IMR-90 (cell line): ENCODE measurements around the gene PCDHGA12. TPM values are rescaled to one million over a fixed set of nuclear protein-coding genes. Genes with fewer than 3 reads are reported as not detected.

Source experiments
- ATAC-seq: fragments of 200-7000 bp; cut with Tn5 transposase; 2 replicates; pipeline ENCODE4 v1.9.1; 2020; ENCODE audit warnings: low read depth, mild to moderate bottlenecking, moderate library complexity
- BruUV-seq: library from RNA; stranded (reverse); fragments of 400-500 nt; replicated peaks from 2 replicates; lab custom pipeline; 2021; lab: Mats Ljungman, UMichigan
- CTCF ChIA-PET: fragments of 300-600 bp; formaldehyde crosslinking; extraction: SDS; loops from one replicate; lab custom pipeline; 2021; ENCODE audit warnings: antibody characterized with exemption; lab: Yijun Ruan, JAX
- POLR2A ChIA-PET: fragments of 300-600 bp; sonication (Branson Sonifier 250); formaldehyde crosslinking; loops from one replicate; lab custom pipeline; 2022; ENCODE audit warnings: antibody characterized with exemption; ENCODE audit not compliant: unreplicated experiment; lab: Charles Lee
- DNase-seq: peaks from one replicate; pipeline ENCODE4 v3.0.0; 2013
- H2AFZ ChIP-seq: replicated peaks from 2 replicates; pipeline ENCODE3; 2013; ENCODE audit warnings: low read length, mild to moderate bottlenecking; ENCODE audit not compliant: poor library complexity
- H2AK5ac ChIP-seq: 2 replicates; pipeline ENCODE4 v1.6.1; 2013; ENCODE audit warnings: low read depth, low read length, inconsistent platforms
- H2AK9ac ChIP-seq: replicated peaks from 2 replicates; pipeline ENCODE3; 2013; ENCODE audit warnings: mild to moderate bottlenecking, low read depth, low read length, moderate library complexity; ENCODE audit not compliant: poor library complexity
- H2BK120ac ChIP-seq: 2 replicates; pipeline ENCODE4 v1.6.1; 2013; ENCODE audit warnings: low read depth, low read length, inconsistent platforms
- H2BK15ac ChIP-seq: 3 replicates; pipeline ENCODE4 v1.6.1; 2013; ENCODE audit warnings: low read depth, low read length, inconsistent platforms
- H2BK20ac ChIP-seq: 2 replicates; pipeline ENCODE4 v1.6.1; 2013; ENCODE audit warnings: low read depth, mild to moderate bottlenecking, inconsistent platforms, low read length, moderate library complexity
- H2BK5ac ChIP-seq: 2 replicates; pipeline ENCODE4 v1.6.1; 2013; ENCODE audit warnings: mild to moderate bottlenecking, low read depth, low read length, inconsistent platforms; ENCODE audit not compliant: poor library complexity, severe bottlenecking
- H3K14ac ChIP-seq: replicated peaks from 2 replicates; pipeline ENCODE4 v1.6.1; 2013; ENCODE audit warnings: low read depth, low read length, inconsistent platforms
- H3K18ac ChIP-seq: 2 replicates; pipeline ENCODE4 v1.6.1; 2013; ENCODE audit warnings: low read depth, low read length, control low read depth
- H3K23ac ChIP-seq: 2 replicates; pipeline ENCODE4 v1.6.1; 2013; ENCODE audit warnings: low read depth, low read length, inconsistent platforms
- H3K27ac ChIP-seq: 2 replicates; pipeline ENCODE4 v1.5.1; 2013; ENCODE audit warnings: mild to moderate bottlenecking, control low read depth, low read length; ENCODE audit not compliant: insufficient read depth
- H3K27me3 ChIP-seq: 2 replicates; pipeline ENCODE4 v1.6.1; 2013; ENCODE audit warnings: low read length; ENCODE audit not compliant: control insufficient read depth, insufficient read depth
- H3K36me3 ChIP-seq: 2 replicates; pipeline ENCODE4 v1.6.1; 2013; ENCODE audit warnings: low read length, mixed read lengths; ENCODE audit not compliant: control insufficient read depth, insufficient read depth
- H3K4ac ChIP-seq: 2 replicates; pipeline ENCODE4 v1.6.1; 2013; ENCODE audit warnings: low read depth, low read length, inconsistent platforms
- H3K4me1 ChIP-seq: 2 replicates; pipeline ENCODE4 v1.6.1; 2013; ENCODE audit warnings: low read length, mixed read lengths; ENCODE audit not compliant: control insufficient read depth, insufficient read depth
- H3K4me2 ChIP-seq: 2 replicates; pipeline ENCODE4 v1.6.1; 2013; ENCODE audit warnings: low read depth, mild to moderate bottlenecking, control low read depth, low read length, moderate library complexity
- H3K4me3 ChIP-seq: 2 replicates; pipeline ENCODE4 v1.5.1; 2013; ENCODE audit warnings: low read depth, mild to moderate bottlenecking, control low read depth, low read length, moderate library complexity; ENCODE audit not compliant: insufficient read depth
- H3K56ac ChIP-seq: 2 replicates; pipeline ENCODE4 v1.6.1; 2013; ENCODE audit warnings: low read length, inconsistent platforms; ENCODE audit not compliant: insufficient read depth; ENCODE audit errors: extremely low read depth
- H3K79me1 ChIP-seq, 2 experiments: 2 replicates each; pipeline ENCODE4 v1.6.1; 2013; ENCODE audit warnings: low read length in 2 of 2, inconsistent platforms in 1 of 2, low read depth in 1 of 2
- H3K9ac ChIP-seq: 2 replicates; pipeline ENCODE4 v1.6.1; 2013; ENCODE audit warnings: low read depth, low read length, control low read depth
- H3K9me1 ChIP-seq: 2 replicates; pipeline ENCODE4 v1.6.1; 2013; ENCODE audit warnings: low read length, inconsistent platforms; ENCODE audit not compliant: insufficient read depth
- H3K9me3 ChIP-seq: 2 replicates; pipeline ENCODE4 v1.6.1; 2013; ENCODE audit warnings: low read length; ENCODE audit not compliant: control insufficient read depth, insufficient read depth
- H4K20me1 ChIP-seq: 2 replicates; pipeline ENCODE4 v1.6.1; 2013; ENCODE audit warnings: low read length, inconsistent platforms; ENCODE audit not compliant: insufficient read depth
- H4K5ac ChIP-seq: 2 replicates; pipeline ENCODE4 v1.6.1; 2013; ENCODE audit warnings: mild to moderate bottlenecking, low read depth, low read length, control low read depth
- H4K8ac ChIP-seq, 2 experiments: 2 replicates each; pipeline ENCODE4 v1.6.1; 2013; ENCODE audit warnings: low read depth in 2 of 2, low read length in 2 of 2, control low read depth in 1 of 2, inconsistent platforms in 1 of 2
- H4K91ac ChIP-seq: 2 replicates; pipeline ENCODE4 v1.6.1; 2013; ENCODE audit warnings: low read depth, low read length, inconsistent platforms; ENCODE audit not compliant: insufficient read depth
- BHLHE40 ChIP-seq: fragments of 150-350 bp; IDR thresholded peaks from 2 replicates; pipeline ENCODE4 v1.6.1; 2016; ENCODE audit warnings: mild to moderate bottlenecking, low read depth, low read length
- CEBPB ChIP-seq: IDR thresholded peaks from 2 replicates; pipeline ENCODE4 v1.6.1; 2012; ENCODE audit warnings: low read depth, low read length, improper control_type of control experiment
- CHD1 ChIP-seq: IDR thresholded peaks from 2 replicates; pipeline ENCODE4 v1.6.1; 2012; ENCODE audit warnings: low read depth, low read length, improper control_type of control experiment
- CTCF ChIP-seq: conservative IDR thresholded peaks from 2 replicates; pipeline ENCODE4 v1.5.1; 2012; ENCODE audit warnings: mild to moderate bottlenecking, low read depth, low read length, improper control_type of control experiment
- FOS ChIP-seq: fragments of 150-350 bp; IDR thresholded peaks from 2 replicates; pipeline ENCODE4 v1.6.1; 2016; ENCODE audit warnings: low read depth, low read length
- MAFK ChIP-seq: IDR thresholded peaks from 2 replicates; pipeline ENCODE4 v1.6.1; 2012; ENCODE audit warnings: low read depth, low read length, improper control_type of control experiment
- MAZ ChIP-seq: IDR thresholded peaks from 2 replicates; pipeline ENCODE4 v1.6.1; 2012; ENCODE audit warnings: low read depth, mild to moderate bottlenecking, low read length, improper control_type of control experiment, moderate library complexity, borderline replicate concordance
- MXI1 ChIP-seq: IDR thresholded peaks from 2 replicates; pipeline ENCODE4 v1.6.1; 2012; ENCODE audit warnings: low read depth, mild to moderate bottlenecking, low read length, moderate library complexity, borderline replicate concordance
- NFE2L2 ChIP-seq: fragments of 150-350 bp; IDR thresholded peaks from 2 replicates; pipeline ENCODE4 v1.6.1; 2016; ENCODE audit warnings: low read depth, mild to moderate bottlenecking, low read length
- POLR2A ChIP-seq: IDR thresholded peaks from 2 replicates; pipeline ENCODE4 v1.6.1; 2012; ENCODE audit warnings: mild to moderate bottlenecking, low read depth, low read length
- RAD21 ChIP-seq: IDR thresholded peaks from 2 replicates; pipeline ENCODE4 v1.6.1; 2012; ENCODE audit warnings: low read length, improper control_type of control experiment
- RCOR1 ChIP-seq: IDR thresholded peaks from 2 replicates; pipeline ENCODE4 v1.6.1; 2012; ENCODE audit warnings: mild to moderate bottlenecking, low read length, improper control_type of control experiment; ENCODE audit not compliant: insufficient replicate concordance
- RFX5 ChIP-seq: IDR thresholded peaks from 2 replicates; pipeline ENCODE4 v1.8.0; 2012; ENCODE audit warnings: low read depth, mild to moderate bottlenecking, low read length, moderate library complexity
- SMC3 ChIP-seq: fragments of 150-350 bp; IDR thresholded peaks from 2 replicates; pipeline ENCODE4 v1.6.1; 2016; ENCODE audit warnings: low read depth, mild to moderate bottlenecking, antibody characterized with exemption, low read length, moderate library complexity
- WGBS, 2 experiments: methylation state at CpG; one replicate each; pipeline versions ENCODE4 v1.1.5 to v1.1.7; 2013; ENCODE audit warnings: missing lambda C conversion rate in 2 of 2; ENCODE audit not compliant: insufficient read length in 1 of 2; ENCODE audit errors: extremely low coverage in 2 of 2; 5-methylcytosine and 5-hydroxymethylcytosine counted together
- dilution Hi-C: fragments of 300-500 bp; cut with HindIII; formaldehyde crosslinking; loops from one replicate; pipeline ENCODE4 v1.14.3; 2018; ENCODE audit warnings: low sequenced_read_pairs; ENCODE audit not compliant: unreplicated experiment
- in situ Hi-C: fragments of 300-500 bp; cut with MboI; formaldehyde crosslinking; loops from 3 replicates; pipeline ENCODE4 v1.14.3; 2019; ENCODE audit warnings: low sequenced_read_pairs, inconsistent platforms, mixed read lengths
- intact Hi-C: fragments of 100-400 bp; cut with micrococcal nuclease; formaldehyde crosslinking; loops from 2 replicates; pipeline ENCODE4 v1.10.0; 2022
- polyA plus RNA-seq, 3 experiments: library from polyadenylated mRNA; depleted of rRNA; stranded (reverse); fragments of >200 nt; gene quantifications; 2 replicates each; pipeline ENCODE4 v1.2.3, GENCODE V29; 2012; ENCODE audit warnings: low replicate concordance in 1 of 3
- total RNA-seq: library from RNA; depleted of rRNA; stranded (reverse); fragments of >200 nt; gene quantifications from 2 replicates; pipeline ENCODE4 v1.2.3, GENCODE V29; 2012
- TF ChIP-seq, protein P1 (sequence below): fragments of 150-350 bp; IDR thresholded peaks from 2 replicates; pipeline ENCODE4 v1.6.1; 2017; ENCODE audit warnings: mild to moderate bottlenecking, antibody characterized with exemption, low read length, low read depth

PCDHGA12 gene
- total and polyA plus RNA-seq, 2 of the 4 experiments (the other 2 are of a cell fraction), result 7.9 to 8.8 TPM

DNA sequence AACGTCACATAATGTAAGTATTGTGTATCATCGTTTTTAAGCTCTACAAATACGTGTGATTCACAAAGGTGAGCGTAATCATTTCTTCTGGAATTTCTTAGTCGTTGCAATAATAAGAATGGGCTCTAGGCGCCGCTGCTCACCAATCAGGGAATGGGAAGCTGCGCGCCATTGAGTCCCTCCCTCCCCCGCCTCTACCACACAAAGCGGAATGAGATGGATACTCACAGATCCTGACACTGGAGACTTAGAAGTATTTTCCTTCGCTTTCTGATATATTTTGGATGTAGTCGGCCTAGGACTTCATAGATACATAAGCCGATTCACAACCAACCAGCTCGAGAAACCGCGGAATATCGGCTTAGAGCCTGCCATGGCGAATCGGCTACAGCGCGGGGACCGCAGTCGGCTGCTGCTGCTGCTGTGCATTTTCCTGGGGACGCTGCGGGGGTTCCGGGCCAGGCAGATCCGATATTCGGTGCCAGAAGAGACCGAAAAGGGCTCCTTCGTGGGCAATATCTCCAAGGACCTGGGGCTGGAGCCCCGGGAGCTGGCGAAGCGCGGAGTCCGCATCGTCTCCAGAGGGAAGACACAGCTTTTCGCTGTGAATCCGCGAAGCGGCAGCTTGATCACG, 9.3 kb upstream of the PCDHGA12 start, which contains the start of gene PCDHGA11:
Gene PCDHGA11 (plus strand): TSS at position 197 of the 634 bp plus-strand sequence. CDS start 177 bp downstream, at position 374.
- H3K27ac ChIP-seq, result peak within 1 kb of the TSS; percentile 26; the same call in 1 of the 2 replicates
- no TSS peak for BruUV-seq
- H2AFZ ChIP-seq, result peak within 1 kb of the TSS; percentile 26
- no peak within 1 kb of the TSS for H4K91ac ChIP-seq
- 16% methylated on average over 8 of the region's 42 CpGs; no CpG with 5 or more reads in 1 of the 2 experiments for WGBS, 2 experiments
- DNase-seq, result peak; percentile 63
- H2BK15ac ChIP-seq, result no peak within 1 kb of the TSS
- no peak within 1 kb of the TSS for H2BK120ac ChIP-seq
- H3K9me3 ChIP-seq, result peaks cover 51% of the 10 kb centered on the region
- H3K23ac ChIP-seq, result peak within 1 kb of the TSS; percentile 21; the same call in 1 of the 2 replicates
- no peak within 1 kb of the TSS for H2BK5ac ChIP-seq
- H3K9me1 ChIP-seq, result no peaks in the 10 kb centered on the region
- H3K4ac ChIP-seq, result no peak within 1 kb of the TSS
- no peak within 1 kb of the TSS for H2AK5ac ChIP-seq
- H2AK9ac ChIP-seq, result peak within 1 kb of the TSS; percentile 31
- ATAC-seq, result peak; percentile 57
- peaks cover 20 to 21% of the 10 kb centered on the region in 2 experiments; a peak in 3 of 4 replicates for H3K79me1 ChIP-seq
- H3K9ac ChIP-seq, result peak within 1 kb of the TSS; percentile 76
- H3K4me2 ChIP-seq, result peak within 1 kb of the TSS; percentile 62; the same call in 1 of the 2 replicates
- H4K20me1 ChIP-seq, result no peaks in the 10 kb centered on the region
- in situ Hi-C loops, result no loop called here
- intact Hi-C loops, result no loop called here
- H2BK20ac ChIP-seq, result no peak within 1 kb of the TSS
- ChIA-PET POLR2A (no interaction called here), CTCF (interaction anchor here (0.6 to 2.2 kb wide), 16 partner anchors 9 to 146 kb away, joined by 3 to 19 read pairs (median 3); partner anchors contain the start of genes PCDHGA12 and PCDHGB6)
- no peaks in the 10 kb centered on the region for H3K4me1 ChIP-seq
- no peak within 1 kb of the TSS for H4K8ac ChIP-seq
- peak within 1 kb of the TSS; percentile 54 for H3K4me3 ChIP-seq
- no peak within 1 kb of the TSS for H4K5ac ChIP-seq
- no peak within 1 kb of the TSS for H3K56ac ChIP-seq
- peaks cover 29% of the 10 kb centered on the region for H3K36me3 ChIP-seq
- H3K18ac ChIP-seq, result no peak within 1 kb of the TSS
- H3K14ac ChIP-seq, result no peak within 1 kb of the TSS
- dilution Hi-C loops, result no loop called here
- no peaks in the 10 kb centered on the region for H3K27me3 ChIP-seq
- no peak for TF ChIP-seq CHD1
- no peak for TF ChIP-seq NFE2L2
- TF ChIP-seq SMC3, result peak; percentile 55
- TF ChIP-seq, protein P1, sequence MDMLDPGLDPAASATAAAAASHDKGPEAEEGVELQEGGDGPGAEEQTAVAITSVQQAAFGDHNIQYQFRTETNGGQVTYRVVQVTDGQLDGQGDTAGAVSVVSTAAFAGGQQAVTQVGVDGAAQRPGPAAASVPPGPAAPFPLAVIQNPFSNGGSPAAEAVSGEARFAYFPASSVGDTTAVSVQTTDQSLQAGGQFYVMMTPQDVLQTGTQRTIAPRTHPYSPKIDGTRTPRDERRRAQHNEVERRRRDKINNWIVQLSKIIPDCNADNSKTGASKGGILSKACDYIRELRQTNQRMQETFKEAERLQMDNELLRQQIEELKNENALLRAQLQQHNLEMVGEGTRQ, result no peak
- no peak for TF ChIP-seq RFX5
- TF ChIP-seq POLR2A, result no peak
- TF ChIP-seq BHLHE40, result no peak
- no peak for TF ChIP-seq FOS
- TF ChIP-seq RAD21, result peak; percentile 70
- peak; percentile 64 for TF ChIP-seq CTCF
- TF ChIP-seq MAZ, result no peak
- no peak for TF ChIP-seq RCOR1
- no peak for TF ChIP-seq MXI1
- no peak for TF ChIP-seq CEBPB
- TF ChIP-seq MAFK, result no peak
